Activated B cell treated with CpG ODN at 0.5 μM for 24 hours (primary cell): Measurements from ENCODE around the gene C16orf89. TPM values are rescaled to one million over a fixed set of nuclear protein-coding genes. Genes with fewer than 3 reads are reported as not detected.

Experiments used
- ATAC-seq: fragments of 200-7000 bp; cut with Tn5 transposase; one replicate; pipeline ENCODE4 v1.10.0; 2021; ENCODE audit warnings: low read depth, mild to moderate bottlenecking, moderate library complexity
- CTCF ChIA-PET: fragments of 350-600 bp; sonication (Branson Sonifier 250); formaldehyde crosslinking; loops from one replicate; lab custom pipeline; 2021; ENCODE audit warnings: antibody characterized with exemption; lab: Charles Lee
- POLR2A ChIA-PET: fragments of 350-600 bp; sonication (Branson Sonifier 250); formaldehyde crosslinking; loops from one replicate; lab custom pipeline; 2021; ENCODE audit warnings: antibody characterized with exemption; lab: Charles Lee
- DNase-seq: peaks from one replicate; pipeline ENCODE4 v3.0.0; 2022
- H3K27ac Mint-ChIP-seq: one replicate; pipeline ENCODE4 v1.8.0; 2020; ENCODE audit warnings: mixed read lengths
- H3K27me3 Mint-ChIP-seq: one replicate; pipeline ENCODE4 v1.8.0; 2021; ENCODE audit warnings: mixed read lengths
- H3K36me3 Mint-ChIP-seq: one replicate; pipeline ENCODE4 v1.8.0; 2021; ENCODE audit warnings: low read depth, mixed read lengths
- H3K4me1 Mint-ChIP-seq: one replicate; pipeline ENCODE4 v1.8.0; 2021; ENCODE audit warnings: mixed read lengths
- H3K4me3 Mint-ChIP-seq: one replicate; pipeline ENCODE4 v1.8.0; 2020; ENCODE audit warnings: mild to moderate bottlenecking, mixed read lengths
- H3K9me3 Mint-ChIP-seq: one replicate; pipeline ENCODE4 v1.8.0; 2020; ENCODE audit warnings: mixed read lengths
- CTCF ChIP-seq: fragments of 200-600 bp; IDR thresholded peaks from one replicate; pipeline ENCODE4 v1.8.0; 2022; ENCODE audit warnings: antibody characterized with exemption, mild to moderate bottlenecking
- intact Hi-C: fragments of 100-400 bp; cut with micrococcal nuclease; formaldehyde crosslinking; loops from one replicate; pipeline ENCODE4 v1.15.1; 2024
- total RNA-seq: library from RNA; stranded (reverse); gene quantifications from 2 replicates; pipeline ENCODE4 v1.2.3, GENCODE V29; 2022

Gene C16orf89
- total RNA-seq, 1 donor from 2014 or later: not detected

- no peak for TF ChIP-seq CTCF
- no peaks in the 10 kb centered on the region for H3K36me3 Mint-ChIP-seq
- ATAC-seq (no peak), DNase-seq (no peak)
- CTCF ChIA-PET: no interaction called here
- H3K4me3 Mint-ChIP-seq: no peak overlapping the region
- H3K4me1 Mint-ChIP-seq: no peaks in the 10 kb centered on the region
- intact Hi-C loops: no loop called here
- peaks cover 14% of the 10 kb centered on the region for H3K27me3 Mint-ChIP-seq
- H3K9me3 Mint-ChIP-seq: no peaks in the 10 kb centered on the region
- H3K27ac Mint-ChIP-seq: no peak overlapping the region
- POLR2A ChIA-PET: no interaction called here
These were observed 52.9 kb downstream of the C16orf89 start for GRCh38 chr16:5012887-5013286.

- Mint-ChIP-seq H3K4me1 (no peaks in the 10 kb centered on the region), H3K27ac (no peak overlapping the region), H3K9me3 (no peaks in the 10 kb centered on the region), H3K27me3 (peaks cover 14% of the 10 kb centered on the region), H3K4me3 (no peak overlapping the region), H3K36me3 (no peaks in the 10 kb centered on the region)
- no peak for TF ChIP-seq CTCF
- CTCF ChIA-PET: no interaction called here
- intact Hi-C loops: no loop called here
- POLR2A ChIA-PET: no interaction called here
- DNase-seq (no peak), ATAC-seq (no peak)
These were observed 54.1 kb downstream of the C16orf89 start for GRCh38 chr16:5011637-5012036.

DNA sequence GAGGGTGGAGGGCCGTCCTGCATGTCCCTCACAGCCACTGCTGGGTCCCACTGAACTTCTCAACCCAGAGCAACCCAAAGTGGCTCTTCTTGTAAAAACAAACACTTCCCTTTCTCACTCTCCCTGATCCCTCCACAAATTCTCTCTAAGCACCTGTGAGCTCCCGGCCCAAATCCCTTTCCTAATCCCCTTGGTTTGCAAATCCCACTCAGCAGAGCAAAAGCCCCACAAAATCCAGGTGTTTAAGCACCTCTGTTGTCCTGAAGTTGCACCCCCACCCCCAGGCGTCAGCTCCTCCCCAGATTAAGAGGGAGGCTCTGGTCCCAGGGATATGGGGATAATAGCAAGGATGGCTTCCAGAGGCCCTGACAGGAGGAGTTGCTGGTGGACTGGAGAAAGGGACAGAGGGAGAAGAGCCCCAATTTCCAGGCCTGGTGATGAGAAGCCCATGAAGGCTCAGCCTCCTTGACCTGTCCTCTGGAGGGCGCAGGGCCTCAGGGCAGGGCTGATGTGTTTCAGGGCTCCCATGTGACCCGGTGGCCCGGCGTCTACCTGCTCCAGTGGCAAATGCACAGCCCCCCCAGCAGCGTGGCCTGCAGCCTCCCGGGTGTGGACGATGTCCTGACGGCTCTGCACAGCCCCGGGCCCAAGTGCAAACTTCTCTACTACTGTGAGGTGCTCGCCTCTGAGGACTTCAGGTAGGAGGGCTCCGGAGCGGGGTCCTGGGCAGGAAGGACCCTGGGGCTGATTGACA is 55.0 kb downstream of the C16orf89 start:
- Mint-ChIP-seq H3K27ac (no peak overlapping the region), H3K4me1 (no peaks in the 10 kb centered on the region), H3K36me3 (no peaks in the 10 kb centered on the region), H3K27me3 (peaks cover 14% of the 10 kb centered on the region), H3K4me3 (no peak overlapping the region), H3K9me3 (no peaks in the 10 kb centered on the region)
- POLR2A ChIA-PET: no interaction called here
- TF ChIP-seq CTCF: no peak
- intact Hi-C loops: no loop called here
- no peak for DNase-seq
- CTCF ChIA-PET: no interaction called here
- no peak for ATAC-seq

- no peak for TF ChIP-seq CTCF
- Mint-ChIP-seq H3K36me3 (no peaks in the 10 kb centered on the region), H3K4me3 (no peak overlapping the region), H3K27me3 (peaks cover 18% of the 10 kb centered on the region), H3K4me1 (no peaks in the 10 kb centered on the region), H3K9me3 (no peaks in the 10 kb centered on the region), H3K27ac (no peak overlapping the region)
- ATAC-seq (no peak), DNase-seq (no peak)
- ChIA-PET POLR2A (no interaction called here), CTCF (no interaction called here)
- intact Hi-C loops: no loop called here
These were observed 57.4 kb downstream of the C16orf89 start for GRCh38 chr16:5008311-5008731.

DNA sequence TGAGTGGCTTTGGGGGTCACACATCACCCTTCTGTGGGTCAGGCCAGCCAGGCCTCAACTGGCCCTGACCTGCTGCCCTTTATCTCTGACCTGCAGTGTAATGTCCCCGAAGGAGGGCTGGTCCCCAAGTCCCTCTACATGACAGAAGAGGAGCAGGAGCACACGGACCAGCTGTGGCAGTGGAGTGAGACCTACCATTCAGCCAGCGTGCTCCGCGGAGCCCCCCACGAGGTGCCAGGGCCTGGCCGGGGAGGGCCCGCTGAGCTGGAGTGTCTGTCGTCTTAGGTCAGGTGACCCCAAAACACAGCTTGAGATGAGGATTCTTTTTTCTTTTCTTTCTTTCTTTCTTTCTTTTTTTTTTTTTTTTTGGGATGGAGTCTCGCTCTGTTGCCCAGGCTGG is 58.5 kb downstream of the C16orf89 start:
- H3K4me3 Mint-ChIP-seq: no peak overlapping the region
- intact Hi-C loops: no loop called here
- TF ChIP-seq CTCF: no peak
- no peaks in the 10 kb centered on the region for H3K4me1 Mint-ChIP-seq
- no peak overlapping the region for H3K27ac Mint-ChIP-seq
- DNase-seq (no peak), ATAC-seq (no peak)
- CTCF ChIA-PET: no interaction called here
- H3K9me3 Mint-ChIP-seq: no peaks in the 10 kb centered on the region
- H3K27me3 Mint-ChIP-seq: peaks cover 18% of the 10 kb centered on the region
- POLR2A ChIA-PET: no interaction called here
- no peaks in the 10 kb centered on the region for H3K36me3 Mint-ChIP-seq
